ENCODE data around the gene TNKS1BP1.

Gene TNKS1BP1

DNA sequence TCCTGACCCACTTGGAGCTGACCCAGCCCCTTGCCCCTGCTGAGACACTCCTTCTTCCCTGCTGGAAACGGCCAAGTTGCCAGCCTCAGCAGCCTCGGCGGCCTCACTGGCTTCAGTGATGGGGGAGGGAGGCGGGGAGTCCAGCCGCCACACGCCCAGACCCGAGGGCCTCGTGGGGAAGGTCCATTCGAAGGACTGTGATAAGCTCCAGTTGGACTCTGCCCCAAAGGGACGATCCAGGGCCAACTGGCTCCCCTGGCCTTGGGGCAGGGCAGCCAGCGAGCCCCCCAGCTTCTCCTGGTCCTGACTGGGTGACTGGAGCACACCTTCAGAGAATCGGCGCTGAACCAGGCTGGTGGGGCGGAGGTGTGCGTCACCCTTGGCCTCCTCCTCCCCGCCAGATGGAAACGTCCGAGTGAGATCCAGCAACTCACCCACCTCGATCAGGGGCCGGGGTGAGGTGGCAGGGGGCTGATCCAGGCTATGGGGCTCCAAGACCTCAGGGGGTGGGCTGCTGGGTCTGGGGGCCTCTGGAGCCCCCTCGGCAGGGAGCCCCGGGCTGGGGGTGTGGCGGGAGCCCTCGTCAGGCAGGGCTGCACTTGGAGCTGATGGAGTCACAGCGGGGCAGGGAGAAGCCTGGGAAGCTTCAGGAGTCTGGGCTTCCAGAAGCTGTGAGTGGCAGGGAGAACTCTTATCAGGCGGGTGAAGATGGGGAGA lies 11.5 kb downstream of the TNKS1BP1 start:
- Histone ChIP-seq H3K27me3 (ENCODE audit: insufficient read depth, low read length, poor library complexity) (no peaks in the 10 kb centered on the region), H3K9ac (ENCODE audit: low read depth, low read length) (no peak overlapping the region), H3K4me1 (ENCODE audit: insufficient read depth, low read length) (peaks cover 17% of the 10 kb centered on the region), H2AFZ (ENCODE audit: low read depth, low read length) (no peak overlapping the region), H3K79me2 (ENCODE audit: insufficient read depth, low read length) (no peaks in the 10 kb centered on the region), H3K4me3 (ENCODE audit: low read depth in 1 of 2, low read length in 2 of 2) (no peak overlapping the region), H4K20me1 (ENCODE audit: insufficient read depth, low read length) (peaks cover under 1% of the 10 kb centered on the region), H3K27ac (ENCODE audit: low read length) (no peak overlapping the region), H3K4me2 (ENCODE audit: insufficient read depth, low read length) (no peak overlapping the region), H3K36me3 (ENCODE audit: insufficient read depth, low read length) (peaks cover 59% of the 10 kb centered on the region), H3K9me3 (ENCODE audit: insufficient read depth, low read length, severe bottlenecking) (no peaks in the 10 kb centered on the region)
- TF ChIP-seq EZH2 (IDR thresholded peaks at IDR 0.05; ENCODE audit: borderline replicate concordance, low read depth, low read length, severe bottlenecking) = no peak
- TF ChIP-seq, protein P1, sequence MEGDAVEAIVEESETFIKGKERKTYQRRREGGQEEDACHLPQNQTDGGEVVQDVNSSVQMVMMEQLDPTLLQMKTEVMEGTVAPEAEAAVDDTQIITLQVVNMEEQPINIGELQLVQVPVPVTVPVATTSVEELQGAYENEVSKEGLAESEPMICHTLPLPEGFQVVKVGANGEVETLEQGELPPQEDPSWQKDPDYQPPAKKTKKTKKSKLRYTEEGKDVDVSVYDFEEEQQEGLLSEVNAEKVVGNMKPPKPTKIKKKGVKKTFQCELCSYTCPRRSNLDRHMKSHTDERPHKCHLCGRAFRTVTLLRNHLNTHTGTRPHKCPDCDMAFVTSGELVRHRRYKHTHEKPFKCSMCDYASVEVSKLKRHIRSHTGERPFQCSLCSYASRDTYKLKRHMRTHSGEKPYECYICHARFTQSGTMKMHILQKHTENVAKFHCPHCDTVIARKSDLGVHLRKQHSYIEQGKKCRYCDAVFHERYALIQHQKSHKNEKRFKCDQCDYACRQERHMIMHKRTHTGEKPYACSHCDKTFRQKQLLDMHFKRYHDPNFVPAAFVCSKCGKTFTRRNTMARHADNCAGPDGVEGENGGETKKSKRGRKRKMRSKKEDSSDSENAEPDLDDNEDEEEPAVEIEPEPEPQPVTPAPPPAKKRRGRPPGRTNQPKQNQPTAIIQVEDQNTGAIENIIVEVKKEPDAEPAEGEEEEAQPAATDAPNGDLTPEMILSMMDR (IDR thresholded peaks at IDR 0.05; ENCODE audit: borderline replicate concordance, extremely low read depth, low read length, poor library complexity, severe bottlenecking) = no peak
- DNase-seq = no peak
- ATAC-seq (ENCODE audit: insufficient read depth, low read depth) = no peak

DNA sequence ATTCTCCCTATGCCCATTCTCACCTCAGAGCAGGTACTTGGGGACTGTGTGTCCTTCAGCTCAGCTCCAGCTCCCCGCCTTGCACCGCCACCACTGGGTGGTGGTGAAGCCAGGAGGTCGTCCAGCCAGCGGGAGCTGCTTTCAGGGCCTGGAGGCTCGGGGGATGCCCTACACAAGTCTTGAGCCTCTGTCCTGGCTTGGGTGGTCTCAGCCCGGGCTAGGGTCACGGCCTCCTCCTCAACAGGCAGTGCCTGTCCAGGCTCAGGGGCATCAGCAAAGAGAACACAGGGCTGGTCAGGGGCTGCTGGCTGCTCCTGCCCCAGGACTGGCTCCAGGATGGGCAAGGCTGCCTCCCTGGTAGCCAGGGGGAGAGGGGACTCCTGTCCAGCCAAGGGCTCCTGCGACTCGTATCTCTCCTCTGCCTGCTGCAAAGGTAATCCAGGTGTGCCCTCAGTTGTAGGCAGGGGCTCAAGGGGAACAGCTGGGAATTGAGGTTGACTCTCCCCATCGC lies 12.2 kb downstream of the TNKS1BP1 start:
- H3K79me2 ChIP-seq (ENCODE audit: insufficient read depth, low read length) = no peaks in the 10 kb centered on the region
- peaks cover 53% of the 10 kb centered on the region for H3K36me3 ChIP-seq (ENCODE audit: insufficient read depth, low read length)

DNA sequence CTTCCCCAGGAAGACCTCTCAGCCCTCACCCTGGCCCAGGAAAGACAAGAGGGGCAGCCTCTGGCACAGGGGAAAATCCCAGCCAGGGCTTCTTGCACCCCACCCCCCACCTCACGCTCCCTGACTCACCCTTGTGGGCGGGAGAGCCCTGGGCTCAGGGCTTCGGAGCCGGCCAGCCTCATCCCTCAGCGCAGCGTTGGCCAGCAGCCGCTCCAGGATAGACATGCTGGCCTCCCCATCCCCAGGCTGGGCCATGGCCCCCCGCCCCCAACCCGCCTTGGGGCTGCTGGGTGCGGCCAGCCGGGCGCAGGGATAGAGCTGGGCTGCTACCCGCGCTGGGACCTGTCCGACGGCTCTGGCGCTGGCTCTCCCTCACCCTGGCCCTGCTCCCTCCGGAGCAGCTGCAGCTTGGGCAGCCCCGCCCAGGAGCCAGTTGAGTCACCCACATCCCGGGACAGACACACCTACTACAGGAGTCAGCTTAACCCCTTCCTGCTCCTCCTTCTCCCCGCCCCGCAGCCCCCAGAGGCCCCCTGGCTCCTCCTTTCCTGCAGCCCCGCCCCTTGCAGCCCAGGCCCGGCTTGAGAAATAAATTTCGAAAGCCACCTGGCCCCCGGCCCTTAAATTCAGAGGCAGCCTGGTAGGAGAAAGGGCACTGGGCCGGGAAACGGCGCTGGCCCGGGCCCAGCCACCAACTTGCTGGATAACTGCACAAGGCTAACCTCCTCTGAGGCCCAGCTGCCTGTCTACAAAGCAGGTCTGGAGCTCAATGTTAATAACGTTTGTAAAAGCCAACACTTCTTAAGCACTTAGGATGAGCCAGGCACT lies 13.4 kb downstream of the TNKS1BP1 start:
- H3K27me3 ChIP-seq (ENCODE audit: insufficient read depth, low read length, poor library complexity) = no peaks in the 10 kb centered on the region
- peaks cover 17% of the 10 kb centered on the region for H3K4me1 ChIP-seq (ENCODE audit: insufficient read depth, low read length)
- peak overlapping the region; percentile 71 for H3K4me2 ChIP-seq (ENCODE audit: insufficient read depth, low read length)
- peak overlapping the region; percentile 50 for H3K9ac ChIP-seq (ENCODE audit: low read depth, low read length)
- H4K20me1 ChIP-seq (ENCODE audit: insufficient read depth, low read length) = no peaks in the 10 kb centered on the region; the same call in 1 of the 2 replicates
- H2AFZ ChIP-seq (ENCODE audit: low read depth, low read length) = peak overlapping the region; percentile 59; the same call in 1 of the 2 replicates
- ATAC-seq (ENCODE audit: insufficient read depth, low read depth) = peak; percentile 99
- peaks cover 42% of the 10 kb centered on the region for H3K36me3 ChIP-seq (ENCODE audit: insufficient read depth, low read length)
- H3K4me3 ChIP-seq (ENCODE audit: low read depth in 1 of 2, low read length in 2 of 2) = peak overlapping the region in 1 of 2 experiments; percentile 47; a peak in 2 of 4 replicates
- H3K79me2 ChIP-seq (ENCODE audit: insufficient read depth, low read length) = no peaks in the 10 kb centered on the region
- no peaks in the 10 kb centered on the region for H3K9me3 ChIP-seq (ENCODE audit: insufficient read depth, low read length, severe bottlenecking)
- no peak for TF ChIP-seq EZH2 (IDR thresholded peaks at IDR 0.05; ENCODE audit: borderline replicate concordance, low read depth, low read length, severe bottlenecking)
- TF ChIP-seq, protein P1 (IDR thresholded peaks at IDR 0.05; ENCODE audit: borderline replicate concordance, extremely low read depth, low read length, poor library complexity, severe bottlenecking) = no peak
- H3K27ac ChIP-seq (ENCODE audit: low read length) = peak overlapping the region; percentile 67
- DNase-seq = peak; percentile 93

More for the DNA sequence above, 12.2 kb downstream of the TNKS1BP1 start:
- H4K20me1 ChIP-seq (ENCODE audit: insufficient read depth, low read length) = no peaks in the 10 kb centered on the region; the same call in 1 of the 2 replicates
- no peak for TF ChIP-seq EZH2 (IDR thresholded peaks at IDR 0.05; ENCODE audit: borderline replicate concordance, low read depth, low read length, severe bottlenecking)
- TF ChIP-seq, protein P1 (IDR thresholded peaks at IDR 0.05; ENCODE audit: borderline replicate concordance, extremely low read depth, low read length, poor library complexity, severe bottlenecking) = no peak
- no peak overlapping the region for H2AFZ ChIP-seq (ENCODE audit: low read depth, low read length)
- H3K4me2 ChIP-seq (ENCODE audit: insufficient read depth, low read length) = no peak overlapping the region
- DNase-seq (no peak), ATAC-seq (ENCODE audit: insufficient read depth, low read depth) (no peak)
- peaks cover 17% of the 10 kb centered on the region for H3K4me1 ChIP-seq (ENCODE audit: insufficient read depth, low read length)
- H3K9ac ChIP-seq (ENCODE audit: low read depth, low read length) = no peak overlapping the region
- no peaks in the 10 kb centered on the region for H3K9me3 ChIP-seq (ENCODE audit: insufficient read depth, low read length, severe bottlenecking)
- no peaks in the 10 kb centered on the region for H3K27me3 ChIP-seq (ENCODE audit: insufficient read depth, low read length, poor library complexity)
- H3K4me3 ChIP-seq (ENCODE audit: low read depth in 1 of 2, low read length in 2 of 2) = no peak overlapping the region
- no peak overlapping the region for H3K27ac ChIP-seq (ENCODE audit: low read length)

All from DND-41 (cell line).